ENCODE data around the gene FGD2.

DNA sequence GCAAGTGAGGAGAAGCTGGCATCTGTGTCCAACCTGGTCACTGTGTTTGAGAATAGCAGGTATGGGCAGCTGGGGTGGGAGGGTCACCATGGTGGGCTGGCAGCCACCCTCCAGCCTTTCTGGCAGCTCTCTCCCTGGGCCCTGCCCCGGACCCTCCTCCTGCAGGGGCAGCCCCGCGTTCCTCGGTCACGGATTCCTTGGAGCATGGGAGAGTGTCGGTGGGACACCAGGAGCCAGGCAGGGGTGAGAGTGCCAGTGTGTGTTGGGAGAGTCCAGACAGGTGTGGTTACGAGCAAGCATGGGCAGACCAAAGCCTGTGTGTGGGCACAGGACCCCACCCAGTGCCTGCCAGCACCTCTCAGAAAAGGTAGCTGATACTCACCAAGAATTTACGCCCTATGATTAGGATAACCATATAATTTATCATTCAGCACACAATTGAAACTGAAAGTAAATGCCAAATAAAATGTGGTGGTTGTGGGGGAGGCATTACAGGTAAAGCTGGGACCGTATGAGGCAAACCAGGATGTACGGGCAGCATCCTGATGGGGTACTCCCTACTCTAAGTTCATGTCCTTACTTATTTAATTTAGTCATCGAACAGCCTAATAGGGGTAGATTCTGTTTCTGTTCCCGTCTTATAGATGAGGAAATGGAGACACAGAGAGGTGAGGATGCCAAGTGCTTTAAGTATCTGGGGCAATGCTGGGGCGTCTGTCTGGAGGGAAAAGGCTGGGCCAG is 542 bp downstream of the FGD2 start:
- TF ChIP-seq POLR2A (conservative IDR thresholded peaks at IDR 0.05) (no peak), JUND (IDR thresholded peaks at IDR 0.05; ENCODE audit: borderline replicate concordance, low read depth, low read length) (no peak), JUND (tag; IDR thresholded peaks at IDR 0.05; ENCODE audit: borderline replicate concordance, low read depth, low read length) (no peak), NFE2 (IDR thresholded peaks at IDR 0.05; ENCODE audit: low read depth) (no peak)
- TF ChIP-seq, protein P1, sequence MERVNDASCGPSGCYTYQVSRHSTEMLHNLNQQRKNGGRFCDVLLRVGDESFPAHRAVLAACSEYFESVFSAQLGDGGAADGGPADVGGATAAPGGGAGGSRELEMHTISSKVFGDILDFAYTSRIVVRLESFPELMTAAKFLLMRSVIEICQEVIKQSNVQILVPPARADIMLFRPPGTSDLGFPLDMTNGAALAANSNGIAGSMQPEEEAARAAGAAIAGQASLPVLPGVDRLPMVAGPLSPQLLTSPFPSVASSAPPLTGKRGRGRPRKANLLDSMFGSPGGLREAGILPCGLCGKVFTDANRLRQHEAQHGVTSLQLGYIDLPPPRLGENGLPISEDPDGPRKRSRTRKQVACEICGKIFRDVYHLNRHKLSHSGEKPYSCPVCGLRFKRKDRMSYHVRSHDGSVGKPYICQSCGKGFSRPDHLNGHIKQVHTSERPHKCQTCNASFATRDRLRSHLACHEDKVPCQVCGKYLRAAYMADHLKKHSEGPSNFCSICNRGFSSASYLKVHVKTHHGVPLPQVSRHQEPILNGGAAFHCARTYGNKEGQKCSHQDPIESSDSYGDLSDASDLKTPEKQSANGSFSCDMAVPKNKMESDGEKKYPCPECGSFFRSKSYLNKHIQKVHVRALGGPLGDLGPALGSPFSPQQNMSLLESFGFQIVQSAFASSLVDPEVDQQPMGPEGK (CRISPR knock-in tag; IDR thresholded peaks at IDR 0.05; ENCODE audit: borderline replicate concordance) = no peak
- TF ChIP-seq, protein P2, sequence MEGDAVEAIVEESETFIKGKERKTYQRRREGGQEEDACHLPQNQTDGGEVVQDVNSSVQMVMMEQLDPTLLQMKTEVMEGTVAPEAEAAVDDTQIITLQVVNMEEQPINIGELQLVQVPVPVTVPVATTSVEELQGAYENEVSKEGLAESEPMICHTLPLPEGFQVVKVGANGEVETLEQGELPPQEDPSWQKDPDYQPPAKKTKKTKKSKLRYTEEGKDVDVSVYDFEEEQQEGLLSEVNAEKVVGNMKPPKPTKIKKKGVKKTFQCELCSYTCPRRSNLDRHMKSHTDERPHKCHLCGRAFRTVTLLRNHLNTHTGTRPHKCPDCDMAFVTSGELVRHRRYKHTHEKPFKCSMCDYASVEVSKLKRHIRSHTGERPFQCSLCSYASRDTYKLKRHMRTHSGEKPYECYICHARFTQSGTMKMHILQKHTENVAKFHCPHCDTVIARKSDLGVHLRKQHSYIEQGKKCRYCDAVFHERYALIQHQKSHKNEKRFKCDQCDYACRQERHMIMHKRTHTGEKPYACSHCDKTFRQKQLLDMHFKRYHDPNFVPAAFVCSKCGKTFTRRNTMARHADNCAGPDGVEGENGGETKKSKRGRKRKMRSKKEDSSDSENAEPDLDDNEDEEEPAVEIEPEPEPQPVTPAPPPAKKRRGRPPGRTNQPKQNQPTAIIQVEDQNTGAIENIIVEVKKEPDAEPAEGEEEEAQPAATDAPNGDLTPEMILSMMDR (IDR thresholded peaks at IDR 0.05 in 2 of 3, conservative IDR thresholded peaks at IDR 0.05 in 1 of 3; ENCODE audit: insufficient read depth in 2 of 3, low read depth in 1 of 3, low read length in 3 of 3) = no peak
- TF ChIP-seq, protein P3, sequence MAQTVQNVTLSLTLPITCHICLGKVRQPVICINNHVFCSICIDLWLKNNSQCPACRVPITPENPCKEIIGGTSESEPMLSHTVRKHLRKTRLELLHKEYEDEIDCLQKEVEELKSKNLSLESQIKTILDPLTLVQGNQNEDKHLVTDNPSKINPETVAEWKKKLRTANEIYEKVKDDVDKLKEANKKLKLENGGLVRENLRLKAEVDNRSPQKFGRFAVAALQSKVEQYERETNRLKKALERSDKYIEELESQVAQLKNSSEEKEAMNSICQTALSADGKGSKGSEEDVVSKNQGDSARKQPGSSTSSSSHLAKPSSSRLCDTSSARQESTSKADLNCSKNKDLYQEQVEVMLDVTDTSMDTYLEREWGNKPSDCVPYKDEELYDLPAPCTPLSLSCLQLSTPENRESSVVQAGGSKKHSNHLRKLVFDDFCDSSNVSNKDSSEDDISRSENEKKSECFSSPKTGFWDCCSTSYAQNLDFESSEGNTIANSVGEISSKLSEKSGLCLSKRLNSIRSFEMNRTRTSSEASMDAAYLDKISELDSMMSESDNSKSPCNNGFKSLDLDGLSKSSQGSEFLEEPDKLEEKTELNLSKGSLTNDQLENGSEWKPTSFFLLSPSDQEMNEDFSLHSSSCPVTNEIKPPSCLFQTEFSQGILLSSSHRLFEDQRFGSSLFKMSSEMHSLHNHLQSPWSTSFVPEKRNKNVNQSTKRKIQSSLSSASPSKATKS (CRISPR knock-in tag; IDR thresholded peaks at IDR 0.05) = no peak
